Transverse colon (tissue), 4 donors: ENCODE results near the gene NTRK3.

Source experiments
- CTCF ChIP-seq, 5 experiments: fragments of 200-600 bp in 3 of 5; fragments of 450-650 bp in 2 of 5; sonication (generic) in 3 of 5; IDR thresholded peaks; 1 replicate in 2 of 5; 2 replicates in 3 of 5; pipeline ENCODE4 v1.5.1; 2016 to 2017; ENCODE audit warnings: antibody characterized with exemption in 5 of 5, inconsistent platforms in 3 of 5, mild to moderate bottlenecking in 2 of 5, moderate library complexity in 1 of 5
- EP300 ChIP-seq: sonication (generic); formaldehyde crosslinking; IDR thresholded peaks from one replicate; pipeline ENCODE4 v1.6.1; 2017; ENCODE audit warnings: antibody characterized with exemption, low read depth
- POLR2A ChIP-seq: fragments of 450-650 bp; IDR thresholded peaks from one replicate; pipeline ENCODE4 v1.6.1; 2016; ENCODE audit warnings: antibody characterized with exemption, mild to moderate bottlenecking, moderate library complexity
- POLR2AphosphoS5 ChIP-seq, 3 donors: sonication (generic); formaldehyde crosslinking; IDR thresholded peaks; one replicate each; pipeline ENCODE4 v1.6.1; 2016; ENCODE audit warnings: antibody characterized with exemption in 3 of 3

GRCh38 chr15:88258093-88258641 lies 1.6 kb upstream of the NTRK3 start:
- TF ChIP-seq POLR2AphosphoS5 (IDR thresholded peaks at IDR 0.05), result no peak
- TF ChIP-seq CTCF (IDR thresholded peaks at IDR 0.05), result no peak
- TF ChIP-seq POLR2A, result no peak
- no peak for TF ChIP-seq EP300
